22Rv1 (cell line): Measurements from ENCODE around the gene IFI6.

Experiments
- ZFX ChIP-seq: fragments of 450-650 bp; IDR thresholded peaks from 2 replicates; pipeline ENCODE4 v1.6.1; 2017; ENCODE audit warnings: antibody characterized with exemption, borderline replicate concordance
- TF ChIP-seq, protein P1 (sequence below): fragments of 450-650 bp; IDR thresholded peaks from 2 replicates; pipeline ENCODE4 v1.5.1; 2017; ENCODE audit warnings: mild to moderate bottlenecking

GRCh38 chr1:27649306-27649635, 22.7 kb downstream of the IFI6 start:
- TF ChIP-seq, protein P1, sequence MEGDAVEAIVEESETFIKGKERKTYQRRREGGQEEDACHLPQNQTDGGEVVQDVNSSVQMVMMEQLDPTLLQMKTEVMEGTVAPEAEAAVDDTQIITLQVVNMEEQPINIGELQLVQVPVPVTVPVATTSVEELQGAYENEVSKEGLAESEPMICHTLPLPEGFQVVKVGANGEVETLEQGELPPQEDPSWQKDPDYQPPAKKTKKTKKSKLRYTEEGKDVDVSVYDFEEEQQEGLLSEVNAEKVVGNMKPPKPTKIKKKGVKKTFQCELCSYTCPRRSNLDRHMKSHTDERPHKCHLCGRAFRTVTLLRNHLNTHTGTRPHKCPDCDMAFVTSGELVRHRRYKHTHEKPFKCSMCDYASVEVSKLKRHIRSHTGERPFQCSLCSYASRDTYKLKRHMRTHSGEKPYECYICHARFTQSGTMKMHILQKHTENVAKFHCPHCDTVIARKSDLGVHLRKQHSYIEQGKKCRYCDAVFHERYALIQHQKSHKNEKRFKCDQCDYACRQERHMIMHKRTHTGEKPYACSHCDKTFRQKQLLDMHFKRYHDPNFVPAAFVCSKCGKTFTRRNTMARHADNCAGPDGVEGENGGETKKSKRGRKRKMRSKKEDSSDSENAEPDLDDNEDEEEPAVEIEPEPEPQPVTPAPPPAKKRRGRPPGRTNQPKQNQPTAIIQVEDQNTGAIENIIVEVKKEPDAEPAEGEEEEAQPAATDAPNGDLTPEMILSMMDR, result no peak
- TF ChIP-seq ZFX, result no peak
